GM12891 (cell line): Measurements from ENCODE around the gene LCAT.

Source experiments
- POLR2A ChIP-seq: IDR thresholded peaks from 2 replicates; pipeline ENCODE4 v1.6.1; 2011; ENCODE audit warnings: low read depth, low read length, control low read depth
- POLR2AphosphoS5 ChIP-seq: IDR thresholded peaks from 2 replicates; pipeline ENCODE4 v1.6.1; 2011; ENCODE audit warnings: low read depth, low read length, control low read depth
- TAF1 ChIP-seq: IDR thresholded peaks from 2 replicates; pipeline ENCODE4 v1.6.1; 2011; ENCODE audit warnings: low read depth, low read length, control low read depth

GRCh38 chr16:67946966-67947558 lies 3.1 kb upstream of the LCAT start:
- TF ChIP-seq POLR2A (no peak), POLR2AphosphoS5 (no peak), TAF1 (no peak)
